HUES6 (cell line): Measurements from ENCODE around the gene ARFGAP1.

Source experiments
- H3K27ac ChIP-seq: 2 replicates; pipeline ENCODE4 v1.7.0; 2013; ENCODE audit warnings: low read depth, mild to moderate bottlenecking, low read length, inconsistent platforms
- H3K27me3 ChIP-seq: 2 replicates; pipeline ENCODE4 v1.6.1; 2013; ENCODE audit warnings: low read length; ENCODE audit not compliant: control insufficient read depth, insufficient read depth
- H3K36me3 ChIP-seq: 2 replicates; pipeline ENCODE4 v1.6.1; 2013; ENCODE audit warnings: low read length; ENCODE audit not compliant: control insufficient read depth, insufficient read depth
- H3K4me1 ChIP-seq: 2 replicates; pipeline ENCODE4 v1.6.1; 2013; ENCODE audit warnings: low read length; ENCODE audit not compliant: control insufficient read depth, insufficient read depth
- H3K4me3 ChIP-seq: 2 replicates; pipeline ENCODE4 v1.5.1; 2013; ENCODE audit warnings: low read depth, low read length
- H3K9ac ChIP-seq: one replicate; pipeline ENCODE4 v1.6.1; 2013; ENCODE audit warnings: mild to moderate bottlenecking, low read length
- H3K9me3 ChIP-seq: 2 replicates; pipeline ENCODE4 v1.6.1; 2013; ENCODE audit warnings: low read depth, low read length; ENCODE audit not compliant: control insufficient read depth, insufficient read depth

Gene ARFGAP1

DNA sequence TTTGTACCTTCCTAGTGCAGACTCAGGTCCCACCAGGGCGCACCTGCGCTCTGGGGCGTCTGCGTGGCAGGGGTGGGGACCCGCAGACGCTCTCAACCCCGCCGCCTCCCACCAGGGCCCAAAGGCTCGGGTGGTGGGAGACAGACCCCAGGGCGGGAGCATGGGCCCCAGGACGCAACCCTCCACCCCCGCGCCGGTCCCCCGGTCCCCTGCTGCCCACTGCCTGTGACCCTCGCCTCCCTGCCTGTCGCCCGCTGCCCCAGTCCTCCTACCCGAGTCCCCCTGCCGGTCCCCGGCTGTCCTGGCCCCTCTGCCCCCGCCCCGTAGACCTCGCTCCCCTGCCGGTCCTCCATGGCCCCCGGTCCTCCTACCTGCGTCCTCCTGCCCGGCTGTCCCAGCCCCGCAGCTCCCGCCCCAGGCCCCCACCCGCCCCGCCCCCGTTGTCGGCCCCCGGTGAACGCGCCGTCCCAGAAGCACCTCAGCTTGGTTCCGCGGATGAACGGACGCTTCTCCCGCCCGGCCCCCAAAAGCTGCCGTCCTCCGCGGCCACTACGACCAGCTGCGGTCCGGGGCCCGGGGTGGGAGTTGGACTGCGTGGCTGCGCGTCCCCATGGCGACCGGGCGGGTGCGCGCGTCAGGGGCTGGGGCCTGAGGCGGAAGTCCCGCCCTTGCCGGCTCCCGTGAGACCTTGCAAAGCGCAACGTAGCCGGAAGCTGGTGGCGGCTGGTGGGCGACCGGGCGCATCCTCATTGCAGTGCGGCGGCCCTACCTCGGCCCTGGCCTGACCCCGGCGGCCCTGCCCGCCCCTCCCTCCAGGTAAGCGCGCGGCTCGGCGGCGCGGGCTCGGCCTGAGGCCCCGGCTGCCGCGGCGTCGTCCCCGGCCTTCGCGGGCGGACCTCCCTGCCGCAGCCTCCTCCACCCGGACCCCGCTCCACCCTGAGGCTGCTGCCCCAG lies at the start of gene ARFGAP1:
TSS of gene ARFGAP1 (plus strand) at position 709 of the 954 bp plus-strand sequence. CDS start 2,768 bp downstream, outside the sequence.
- Histone ChIP-seq H3K4me3 (peak within 1 kb of the TSS; percentile 96), H3K27ac (peak within 1 kb of the TSS; percentile 71), H3K36me3 (peaks cover 25% of the 10 kb centered on the region), H3K27me3 (no peaks in the 10 kb centered on the region; the same call in 1 of the 2 replicates), H3K9me3 (no peaks in the 10 kb centered on the region), H3K9ac (peak within 1 kb of the TSS; percentile 90), H3K4me1 (peaks cover 24% of the 10 kb centered on the region; the same call in 1 of the 2 replicates)

DNA sequence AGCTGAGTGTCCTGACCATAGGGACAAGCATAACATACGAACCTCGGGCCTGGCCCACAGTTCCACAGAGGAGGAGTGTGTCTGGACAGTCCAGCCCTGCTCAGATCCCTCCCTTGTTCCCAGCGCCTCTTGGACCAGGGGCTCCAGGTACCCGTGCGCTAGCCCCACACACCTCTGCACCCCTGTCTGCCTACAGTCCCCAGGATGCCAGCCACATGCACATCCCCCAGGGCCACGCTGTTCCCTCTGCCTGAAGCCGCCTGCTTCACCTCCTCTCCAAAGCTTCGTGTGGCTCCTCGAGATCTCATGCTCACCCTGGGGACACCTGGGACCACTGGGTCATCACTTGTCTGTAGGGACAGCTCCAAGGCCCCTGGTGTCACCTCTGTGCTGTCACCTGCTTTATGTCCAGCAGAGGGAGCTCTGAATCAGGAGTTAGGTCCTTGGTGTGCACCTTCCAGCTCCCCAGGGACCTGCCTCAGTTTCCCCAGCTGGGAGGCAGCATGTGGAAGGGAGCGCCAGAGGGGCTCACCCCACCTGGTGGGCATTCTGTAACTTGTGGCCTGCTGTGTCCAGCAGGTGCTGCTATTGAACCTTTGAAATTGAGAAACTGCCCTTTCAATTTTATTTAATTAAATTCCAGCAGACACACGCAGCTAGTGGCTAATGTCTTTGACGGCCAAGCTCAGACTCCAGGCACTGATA lies 49.3 kb upstream of the ARFGAP1 start:
- Histone ChIP-seq H3K27me3 (peaks cover 10% of the 10 kb centered on the region; the same call in 1 of the 2 replicates), H3K36me3 (no peaks in the 10 kb centered on the region), H3K4me1 (peaks cover 14% of the 10 kb centered on the region), H3K9ac (no peak overlapping the region), H3K27ac (no peak overlapping the region), H3K9me3 (no peaks in the 10 kb centered on the region), H3K4me3 (no peak overlapping the region)

DNA sequence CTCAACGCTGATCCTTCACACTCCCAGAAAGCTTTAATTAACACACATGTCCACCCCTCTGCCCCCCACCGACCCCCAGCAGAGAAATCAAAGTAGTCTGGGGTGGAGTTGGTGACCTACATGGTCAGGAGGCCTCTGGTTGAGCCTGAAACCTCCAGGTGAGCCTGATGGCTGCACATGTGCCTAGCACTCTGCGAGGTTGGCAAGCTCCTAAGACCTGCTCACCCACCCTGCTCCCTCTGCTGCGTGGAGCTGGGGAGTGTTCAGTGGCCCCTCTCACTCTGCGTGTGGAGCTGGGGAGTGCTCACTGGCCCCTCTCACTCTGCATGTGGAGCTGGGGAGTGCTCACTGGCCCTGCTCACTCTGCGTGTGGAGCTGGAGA lies 48.8 kb upstream of the ARFGAP1 start:
- Histone ChIP-seq H3K36me3 (no peaks in the 10 kb centered on the region), H3K27me3 (peaks cover 10% of the 10 kb centered on the region; the same call in 1 of the 2 replicates), H3K27ac (no peak overlapping the region), H3K9ac (no peak overlapping the region), H3K9me3 (no peaks in the 10 kb centered on the region), H3K4me1 (peaks cover 19% of the 10 kb centered on the region), H3K4me3 (no peak overlapping the region)

DNA sequence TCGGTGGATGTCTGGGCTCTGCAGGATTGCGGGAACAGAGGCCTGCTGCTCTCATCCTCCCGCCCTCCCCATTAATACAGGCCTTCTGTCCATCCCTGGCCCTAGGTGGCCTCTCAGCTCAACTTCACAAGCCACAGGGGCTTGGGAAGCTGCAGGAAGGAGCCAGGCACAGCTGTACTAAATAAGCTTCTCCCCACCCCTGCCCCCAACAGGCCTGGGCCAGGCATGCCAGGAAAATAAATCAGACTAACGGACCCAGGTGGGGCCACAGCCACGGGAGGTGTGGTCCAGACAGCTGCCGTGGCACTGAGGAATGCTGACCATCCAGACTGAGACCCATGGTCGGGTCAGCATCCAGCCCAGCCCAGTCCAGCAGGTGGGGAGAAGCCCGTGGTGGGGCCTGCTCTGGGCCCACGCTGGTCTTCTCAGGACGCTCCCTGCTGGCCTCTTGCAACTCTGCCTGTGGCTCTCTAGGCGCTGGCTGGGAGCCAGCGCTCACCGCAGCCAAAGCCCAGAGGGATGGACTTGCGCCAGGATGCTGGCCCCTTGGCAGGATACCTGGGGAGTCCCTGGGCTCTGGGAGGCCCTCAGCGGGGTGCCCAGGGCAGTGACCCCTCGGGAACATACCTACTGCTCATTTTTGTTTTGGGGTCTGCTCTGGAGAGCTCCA lies 48.1 kb upstream of the ARFGAP1 start:
- no peak overlapping the region for H3K4me3 ChIP-seq
- no peak overlapping the region for H3K27ac ChIP-seq
- no peaks in the 10 kb centered on the region for H3K9me3 ChIP-seq
- peaks cover 27% of the 10 kb centered on the region for H3K4me1 ChIP-seq
- H3K27me3 ChIP-seq: peaks cover 10% of the 10 kb centered on the region; the same call in 1 of the 2 replicates
- no peak overlapping the region for H3K9ac ChIP-seq
- no peaks in the 10 kb centered on the region for H3K36me3 ChIP-seq

DNA sequence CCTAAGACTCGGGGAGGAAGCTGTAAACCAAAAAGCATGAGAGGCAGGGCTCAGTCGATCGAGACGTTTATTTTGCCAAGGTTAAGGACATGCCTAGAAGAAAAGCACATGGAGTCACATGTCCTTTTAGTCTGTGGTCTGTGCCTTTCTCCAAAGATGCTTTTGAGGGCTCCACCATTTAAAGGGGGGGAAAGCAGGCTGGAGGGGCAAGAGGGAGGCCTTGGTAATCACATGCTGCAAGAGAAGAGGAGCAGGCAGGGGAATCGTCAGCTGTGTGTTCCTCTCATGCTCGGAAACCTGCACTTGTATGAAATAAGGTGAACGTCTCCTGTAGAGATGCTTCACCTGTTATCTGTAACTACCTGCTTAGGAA lies 47.5 kb upstream of the ARFGAP1 start:
- Histone ChIP-seq H3K9ac (no peak overlapping the region), H3K36me3 (no peaks in the 10 kb centered on the region), H3K27ac (no peak overlapping the region), H3K9me3 (no peaks in the 10 kb centered on the region), H3K4me1 (peaks cover 30% of the 10 kb centered on the region), H3K27me3 (peaks cover 10% of the 10 kb centered on the region; the same call in 1 of the 2 replicates), H3K4me3 (no peak overlapping the region)

DNA sequence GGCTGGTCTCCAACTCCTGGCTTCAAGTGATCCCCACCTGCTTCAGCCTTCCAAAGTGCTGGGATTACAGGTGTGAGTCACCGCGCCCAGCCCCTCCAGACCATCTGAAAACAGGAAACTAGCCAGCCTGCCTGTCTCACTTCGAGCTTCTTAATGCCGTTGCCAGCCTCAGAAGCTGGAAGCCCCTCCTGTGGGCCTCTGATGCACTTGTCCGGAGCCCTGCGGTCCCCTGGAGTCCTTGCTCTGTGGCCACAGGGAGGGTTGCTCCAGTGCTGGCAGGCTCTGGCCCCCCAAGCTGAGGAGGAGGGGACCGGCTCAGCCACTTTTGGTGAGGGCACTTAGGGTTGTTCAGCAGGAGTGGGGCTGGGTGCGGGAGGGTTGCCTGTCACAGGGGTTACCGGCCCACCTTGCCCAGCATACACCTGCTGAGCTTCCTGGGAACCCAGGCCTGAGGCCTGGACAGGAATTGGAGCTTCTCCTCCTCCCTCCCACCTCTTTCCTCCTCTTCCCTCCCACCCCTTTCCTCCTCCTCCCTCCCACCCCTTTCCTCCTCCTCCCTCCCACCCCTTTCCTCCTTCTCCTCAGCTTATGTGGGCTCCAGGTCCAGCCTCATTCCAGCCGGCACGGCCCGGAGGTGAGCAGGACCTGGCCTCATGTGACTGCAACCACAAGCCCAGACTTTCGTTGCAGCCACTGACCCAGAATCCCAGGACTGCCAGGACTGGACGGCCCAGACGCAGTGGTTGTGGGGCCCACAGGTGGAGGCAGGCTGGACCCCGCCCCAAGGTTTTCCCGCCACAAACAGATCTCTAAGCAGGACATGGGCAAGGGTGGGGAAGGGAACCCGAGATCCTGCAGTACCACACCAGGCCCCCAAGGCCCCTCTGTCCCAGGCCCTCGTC lies 46.3 kb upstream of the ARFGAP1 start:
- Histone ChIP-seq H3K9me3 (no peaks in the 10 kb centered on the region), H3K27me3 (peaks cover 5% of the 10 kb centered on the region; the same call in 1 of the 2 replicates)

DNA sequence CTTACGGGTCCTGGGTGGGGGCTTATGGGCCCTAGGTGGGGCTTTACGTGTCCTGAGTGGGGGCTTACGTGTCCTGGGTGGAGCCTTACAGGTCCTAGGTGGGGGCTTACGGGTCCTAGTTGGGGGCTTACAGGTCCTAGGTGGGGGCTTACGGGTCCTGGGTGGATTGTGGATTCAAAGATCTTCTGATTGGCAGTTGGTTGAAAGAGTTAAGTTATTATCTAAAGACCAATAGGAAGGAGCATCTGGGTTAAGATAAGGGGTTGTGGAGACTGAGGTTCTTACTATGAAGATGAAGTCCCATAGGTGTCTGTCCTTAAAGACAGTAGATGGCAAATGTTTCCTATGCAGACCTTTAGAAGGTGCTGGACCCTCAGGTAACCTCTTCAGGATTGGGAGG lies 45.4 kb upstream of the ARFGAP1 start:
- Histone ChIP-seq H3K27me3 (no peaks in the 10 kb centered on the region), H3K4me1 (peaks cover 48% of the 10 kb centered on the region), H3K4me3 (no peak overlapping the region), H3K9me3 (no peaks in the 10 kb centered on the region), H3K9ac (no peak overlapping the region), H3K36me3 (no peaks in the 10 kb centered on the region), H3K27ac (no peak overlapping the region)

More for the DNA sequence above, 46.3 kb upstream of the ARFGAP1 start:
- Histone ChIP-seq H3K4me1 (peaks cover 42% of the 10 kb centered on the region), H3K27ac (no peak overlapping the region), H3K36me3 (no peaks in the 10 kb centered on the region), H3K9ac (no peak overlapping the region), H3K4me3 (no peak overlapping the region)

DNA sequence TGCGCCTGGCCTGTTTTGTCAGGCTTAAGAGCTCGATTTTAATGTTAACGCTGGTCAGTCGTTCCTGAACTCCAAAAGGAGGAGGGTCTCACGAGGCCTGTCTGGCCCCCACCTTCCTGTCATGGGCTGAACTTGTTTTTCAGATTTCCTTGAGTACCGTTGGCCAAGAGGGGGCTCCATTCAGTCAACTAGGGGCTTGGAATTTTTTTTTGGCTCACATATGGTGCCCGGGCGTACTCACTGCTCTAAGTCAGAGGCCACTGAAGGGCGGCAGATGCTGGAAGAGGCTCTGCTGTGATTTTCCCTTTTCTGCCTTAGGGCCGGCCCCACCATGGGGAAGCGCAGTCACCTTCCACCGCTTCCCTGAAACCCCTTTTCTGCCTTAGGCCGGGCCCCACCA lies 43.8 kb upstream of the ARFGAP1 start:
- Histone ChIP-seq H3K27ac (no peak overlapping the region), H3K27me3 (no peaks in the 10 kb centered on the region), H3K4me1 (peaks cover 61% of the 10 kb centered on the region), H3K9ac (no peak overlapping the region), H3K4me3 (no peak overlapping the region), H3K36me3 (no peaks in the 10 kb centered on the region), H3K9me3 (no peaks in the 10 kb centered on the region)

DNA sequence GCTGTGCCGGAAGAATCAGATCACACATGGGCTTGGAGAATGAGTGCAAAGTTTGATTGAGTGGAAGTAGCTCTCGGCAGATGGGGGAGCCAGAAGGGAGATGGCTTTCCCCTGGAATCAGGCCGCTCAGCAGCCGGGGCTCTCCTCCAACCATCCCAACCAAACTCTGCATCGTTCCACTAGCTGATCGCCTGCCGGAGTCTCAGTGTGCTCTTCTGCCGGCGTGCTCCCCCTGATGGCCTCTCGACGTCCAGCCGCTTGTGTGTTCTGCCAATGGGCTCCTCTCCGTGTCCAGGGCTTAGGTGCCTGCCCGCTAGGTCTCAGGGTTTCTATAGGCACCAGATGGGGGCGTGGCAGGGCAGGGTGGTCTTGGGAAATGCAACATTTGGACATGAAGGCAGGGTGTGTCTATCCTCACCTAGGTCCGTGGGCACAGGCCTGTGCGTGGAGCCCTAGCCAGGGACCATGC lies 41.8 kb upstream of the ARFGAP1 start:
- Histone ChIP-seq H3K27me3 (no peaks in the 10 kb centered on the region), H3K4me3 (no peak overlapping the region), H3K9me3 (no peaks in the 10 kb centered on the region), H3K4me1 (peaks cover 65% of the 10 kb centered on the region), H3K9ac (no peak overlapping the region), H3K36me3 (no peaks in the 10 kb centered on the region), H3K27ac (no peak overlapping the region)
